Measurements from ENCODE around the gene NAP1L4. TPM values are rescaled to one million over a fixed set of nuclear protein-coding genes. Genes with fewer than 3 reads are reported as not detected.

NAP1L4 gene
- total and polyA plus RNA-seq, 7 experiments from 2014 or later = 134 to 356 (median 292) TPM

Other genes with a start within 250 kb of the NAP1L4 start
- gene CDKN1C, start 106.6 kb downstream of the NAP1L4 start, total RNA-seq = 10 to 100 TPM in 1 of 5 experiments, 1 to 10 TPM in 3, under 1 TPM in 1; 0.53 to 36.0 (median 6.0) TPM
- gene CDKN1C, start 106.6 kb downstream of the NAP1L4 start, polyA plus RNA-seq = under 1 TPM; 0.35 to 0.94 TPM
- 1 to 10 TPM in 3 of 5 experiments, not detected in 2; 2.5 to 7.9 (median 4.5) TPM for gene PHLDA2, start 62.9 kb downstream of the NAP1L4 start, total RNA-seq
- not detected for gene PHLDA2, start 62.9 kb downstream of the NAP1L4 start, polyA plus RNA-seq
- gene CARS1, start 65.1 kb upstream of the NAP1L4 start, total RNA-seq = 10 to 100 TPM; 27.8 to 70.4 (median 53.7) TPM
- 10 to 100 TPM; 23.9 to 30.8 TPM for gene CARS1, start 65.1 kb upstream of the NAP1L4 start, polyA plus RNA-seq
- gene OSBPL5, start 173.0 kb upstream of the NAP1L4 start, total RNA-seq = 10 to 100 TPM in 2 of 5 experiments, 1 to 10 TPM in 3; 3.7 to 76.7 (median 6.5) TPM
- gene OSBPL5, start 173.0 kb upstream of the NAP1L4 start, polyA plus RNA-seq = 1 to 10 TPM in 1 of 2 donors, under 1 TPM in 1; 0.51 to 2.7 TPM
- gene MRGPRG, start 226.5 kb upstream of the NAP1L4 start, total RNA-seq = not detected
- gene MRGPRG, start 226.5 kb upstream of the NAP1L4 start, polyA plus RNA-seq = not detected
- gene MRGPRE, start 240.1 kb upstream of the NAP1L4 start, total RNA-seq = not detected
- gene MRGPRE, start 240.1 kb upstream of the NAP1L4 start, polyA plus RNA-seq = not detected

Measured in naive thymus-derived CD4-positive, alpha-beta T cell (primary cell).